A549 (cell line): ENCODE measurements around the gene VANGL1. TPM values are rescaled to one million over a fixed set of nuclear protein-coding genes. Genes with fewer than 3 reads are reported as not detected.
"Not testable (repeated sequence)": the region's sequence is repeated elsewhere in the genome, so short reads cannot be mapped to it uniquely, and the experiment has no call there.

Source experiments
- ATAC-seq, 2 experiments: fragments of 200-7000 bp in 1 of 2; fragments of >200 bp in 1 of 2; cut with Nextera tagmentation in 1 of 2; cut with Tn5 transposase in 1 of 2; 3 replicates each; pipeline versions ENCODE4 v1.8.0 to v1.9.1; 2018 to 2020; ENCODE audit warnings: mild to moderate bottlenecking in 1 of 2, moderate library complexity in 1 of 2
- CTCF ChIA-PET: fragments of 300-600 bp; sonication (Branson Sonifier 250); formaldehyde crosslinking; extraction: SDS; loops from one replicate; lab custom pipeline; 2021; ENCODE audit warnings: antibody characterized with exemption, inconsistent platforms; lab: Yijun Ruan, JAX
- POLR2A ChIA-PET: fragments of 350-600 bp; formaldehyde crosslinking; extraction: SDS; loops from one replicate; lab custom pipeline; 2021; ENCODE audit warnings: antibody characterized with exemption, inconsistent platforms; lab: Yijun Ruan, JAX
- DNase-seq, 2 experiments: peaks; one replicate each; pipeline versions ENCODE4 v3.0.0 to v3.0.0-alpha.2; 2011 to 2016; ENCODE audit warnings: low read depth in 1 of 2, low spot score in 1 of 2
- FAIRE-seq: peaks from 2 replicates; lab custom pipeline; 2011; peaks lifted over from hg19 to GRCh38; lab: Jason Lieb, UNC
- H3K27ac ChIP-seq, 2 experiments: fragments of >200 bp; sonication (Bioruptor Twin); formaldehyde crosslinking; 3 replicates each; pipeline ENCODE4 v1.5.1; 2016 to 2017
- H3K4me1 ChIP-seq: fragments of >200 bp; sonication (Bioruptor Twin); formaldehyde crosslinking; 3 replicates; pipeline ENCODE4 v1.6.1; 2016
- H3K4me2 ChIP-seq: fragments of >200 bp; sonication (Bioruptor Twin); formaldehyde crosslinking; 3 replicates; pipeline ENCODE4 v1.6.1; 2016
- H3K4me3 ChIP-seq: fragments of >200 bp; sonication (Bioruptor Twin); formaldehyde crosslinking; 3 replicates; pipeline ENCODE4 v1.5.1; 2016
- H3K9me3 ChIP-seq: fragments of >200 bp; sonication (Bioruptor Twin); formaldehyde crosslinking; 3 replicates; pipeline ENCODE4 v1.6.1; 2016
- BHLHE40 ChIP-seq: IDR thresholded peaks from 2 replicates; pipeline ENCODE4 v1.6.1; 2012; ENCODE audit warnings: low read depth, low read length, inconsistent platforms
- CBX2 ChIP-seq: fragments of 200-600 bp; sonication (generic); IDR thresholded peaks from 2 replicates; pipeline ENCODE4 v1.6.1; 2016; ENCODE audit warnings: low read depth, mild to moderate bottlenecking, borderline replicate concordance
- EHMT2 ChIP-seq: fragments of 200-600 bp; sonication (generic); IDR thresholded peaks from 2 replicates; pipeline ENCODE4 v1.6.1; 2016; ENCODE audit warnings: antibody characterized with exemption, low read depth, mild to moderate bottlenecking, moderate library complexity
- EP300 ChIP-seq, 2 experiments: fragments of >200 bp; sonication (Bioruptor Twin); formaldehyde crosslinking; IDR thresholded peaks; 2 replicates in 1 of 2; 3 replicates in 1 of 2; pipeline ENCODE4 v1.6.1; 2016 to 2017
- HDAC2 ChIP-seq: fragments of 200-600 bp; sonication (generic); IDR thresholded peaks from 2 replicates; pipeline ENCODE4 v1.6.1; 2016
- HOXA7 ChIP-seq: fragments of 250-450 bp; sonication (Bioruptor Pico); IDR thresholded peaks from 2 replicates; pipeline ENCODE4 v1.5.0; 2020; ENCODE audit warnings: mild to moderate bottlenecking, moderate library complexity
- JUN ChIP-seq, 2 experiments: fragments of >200 bp; sonication (Bioruptor Twin); formaldehyde crosslinking; IDR thresholded peaks; 2 replicates in 1 of 2; 3 replicates in 1 of 2; pipeline ENCODE4 v1.6.1; 2016 to 2017
- MAX ChIP-seq: IDR thresholded peaks from 2 replicates; pipeline ENCODE4 v1.6.1; 2012
- MYC ChIP-seq: IDR thresholded peaks from 2 replicates; pipeline ENCODE4 v1.6.1; 2012; ENCODE audit warnings: mild to moderate bottlenecking, inconsistent platforms, low read length, improper control_type of control experiment, borderline replicate concordance
- NFE2L2 ChIP-seq: fragments of 150-350 bp; conservative IDR thresholded peaks from 2 replicates; pipeline ENCODE4 v1.6.1; 2014; ENCODE audit warnings: low read length
- PHF8 ChIP-seq: fragments of 200-600 bp; sonication (generic); IDR thresholded peaks from 2 replicates; pipeline ENCODE4 v1.6.1; 2016; ENCODE audit warnings: low read depth, mild to moderate bottlenecking, antibody characterized with exemption, moderate library complexity, borderline replicate concordance
- RAD21 ChIP-seq, 2 experiments: fragments of >200 bp in 1 of 2; sonication (Bioruptor Twin) in 1 of 2; formaldehyde crosslinking in 1 of 2; IDR thresholded peaks in 1 of 2; conservative IDR thresholded peaks in 1 of 2; 2 replicates in 1 of 2; 3 replicates in 1 of 2; pipeline ENCODE4 v1.6.1; 2012 to 2018; ENCODE audit warnings: inconsistent platforms in 1 of 2
- SMC3 ChIP-seq: fragments of >200 bp; sonication (Bioruptor Twin); formaldehyde crosslinking; IDR thresholded peaks from 3 replicates; pipeline ENCODE4 v1.6.1; 2018; ENCODE audit warnings: inconsistent platforms
- SREBF2 ChIP-seq: fragments of 450-650 bp; IDR thresholded peaks from 2 replicates; pipeline ENCODE4 v1.6.1; 2014; ENCODE audit warnings: mild to moderate bottlenecking, moderate library complexity
- ZFP36 ChIP-seq: fragments of 450-650 bp; IDR thresholded peaks from 2 replicates; pipeline ENCODE4 v1.6.1; 2014; ENCODE audit warnings: borderline replicate concordance; ENCODE audit not compliant: partially characterized antibody
- WGBS: methylation state at CpG from one replicate; pipeline ENCODE4 v1.1.6; 2017; ENCODE audit errors: missing lambda C conversion rate; 5-methylcytosine and 5-hydroxymethylcytosine counted together
- polyA plus RNA-seq, 4 experiments: library from polyadenylated mRNA; depleted of rRNA in 3 of 4; stranded (reverse); fragments of >200 nt; fragmentation: RNase III in 1 of 4; extraction: RNeasy Plus Mini Kit Qiagen cat#74134 plus additional on column Dnase treatment in 1 of 4; gene quantifications; 2 replicates in 3 of 4; 3 replicates in 1 of 4; pipeline ENCODE4 v1.2.3, GENCODE V29; 2011 to 2017
- TF ChIP-seq, protein P1 (sequence below): fragments of 200-600 bp; sonication (generic); IDR thresholded peaks from 2 replicates; pipeline ENCODE4 v1.6.1; 2016; ENCODE audit warnings: antibody characterized with exemption, mild to moderate bottlenecking, moderate library complexity
- TF ChIP-seq, protein P2 (sequence below): fragments of 150-350 bp; IDR thresholded peaks from 2 replicates; pipeline ENCODE4 v1.6.1; 2014; ENCODE audit warnings: low read depth, mild to moderate bottlenecking, low read length

VANGL1 gene
- polyA plus RNA-seq, 2 of the 4 experiments (the other 2 are of a cell fraction), result 11.0 to 11.5 TPM

- no peak for TF ChIP-seq HOXA7 (CRISPR knock-in tag)
- no peak for TF ChIP-seq HDAC2
- no peak for TF ChIP-seq MYC
- TF ChIP-seq ZFP36, result no peak
- ChIA-PET CTCF (interaction anchor here (0.6 kb wide), 1 partner anchor 10 kb away, joined by 3 read pairs; no protein-coding TSS in a partner anchor), POLR2A (no interaction called here)
- 50% methylated on average over 4 of the region's 4 CpGs for whole genome bisulfite sequencing
- no peak for DNase-seq
- ATAC-seq, result no peak
- no peaks in the 10 kb centered on the region; the same call in 2 of the 3 replicates for H3K9me3 ChIP-seq
- H3K4me1 ChIP-seq, result no peaks in the 10 kb centered on the region
- no peak overlapping the region for H3K4me2 ChIP-seq
- no peak overlapping the region for H3K4me3 ChIP-seq
- FAIRE-seq, result no peak
- no peak overlapping the region for H3K27ac ChIP-seq
Observed at GRCh38 chr1:115632251-115633026, 9.3 kb upstream of the VANGL1 start.

DNA sequence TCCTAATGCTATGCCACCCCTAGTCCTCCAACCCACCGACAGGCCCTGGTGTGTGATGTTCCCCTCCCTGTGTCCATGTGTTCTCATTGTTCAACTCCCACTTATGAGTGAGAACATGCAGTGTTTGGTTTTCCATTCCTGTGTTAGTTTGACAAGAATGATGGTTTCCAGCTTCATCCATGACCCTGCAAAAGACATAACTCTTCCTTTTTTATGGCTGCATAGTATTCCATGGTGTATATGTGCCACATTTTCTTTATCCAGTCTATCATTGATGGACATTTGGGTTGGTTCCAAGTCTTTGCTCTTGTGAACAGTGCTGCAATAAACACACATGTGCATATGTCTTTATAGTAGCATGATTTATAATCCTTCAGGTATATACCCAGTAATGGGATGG is 8.2 kb upstream of the VANGL1 start:
- POLR2A ChIA-PET, H3K4me2 ChIP-seq, H3K4me1 ChIP-seq, H3K27ac ChIP-seq, ATAC-seq, CTCF ChIA-PET, FAIRE-seq, H3K9me3 ChIP-seq, DNase-seq, H3K4me3 ChIP-seq: not testable (repeated sequence)
- WGBS, result 6% methylated on average over 1 of the region's 1 CpG

- H3K4me1 ChIP-seq, CTCF ChIA-PET, POLR2A ChIA-PET, H3K4me3 ChIP-seq, ATAC-seq, DNase-seq, H3K9me3 ChIP-seq, H3K4me2 ChIP-seq, H3K27ac ChIP-seq, FAIRE-seq: not testable (repeated sequence)
- WGBS, result 50% methylated on average over 1 of the region's 1 CpG
Observed at GRCh38 chr1:115637247-115637646, 4.5 kb upstream of the VANGL1 start.

DNA sequence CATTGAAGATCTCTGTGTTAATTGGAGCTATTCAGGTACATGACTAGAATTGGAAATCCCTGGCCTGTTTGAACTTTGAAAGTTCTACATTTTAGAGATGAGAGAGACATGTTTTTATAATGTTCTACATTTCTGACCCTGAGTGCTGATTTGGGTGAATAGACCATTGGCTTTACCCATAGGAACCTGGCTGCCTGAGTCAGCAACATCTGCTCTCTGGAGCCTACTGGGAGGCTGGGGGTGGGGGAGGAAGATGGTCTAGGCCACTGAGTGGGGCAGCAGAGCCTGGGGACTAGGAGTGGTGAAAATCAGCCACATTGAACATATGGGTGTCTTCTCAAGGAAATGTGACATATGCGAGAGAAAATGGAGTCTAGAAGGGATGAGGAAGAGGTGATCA is 1.4 kb upstream of the VANGL1 start:
- no peak overlapping the region for H3K4me3 ChIP-seq
- 94% methylated on average over 1 of the region's 1 CpG for WGBS
- DNase-seq, result no peak
- TF ChIP-seq NFE2L2 (no peak), SREBF2 (no peak), EP300 (IDR thresholded peaks at IDR 0.05) (no peak), CBX2 (no peak), EHMT2 (no peak), HDAC2 (no peak)
- TF ChIP-seq, all 56 proteins: peak for 0
- ChIA-PET POLR2A (no interaction called here), CTCF (interaction anchor here (1.6 kb wide), 1 partner anchor 32 kb away, joined by 6 read pairs; no protein-coding TSS in a partner anchor)
- Histone ChIP-seq H3K9me3 (peaks cover 3% of the 10 kb centered on the region; the same call in 2 of the 3 replicates), H3K4me1 (peaks cover 11% of the 10 kb centered on the region; the same call in 2 of the 3 replicates), H3K4me2 (no peak overlapping the region), H3K27ac (no peak overlapping the region)
- ATAC-seq, result no peak
- no peak for FAIRE-seq

- H3K4me1 ChIP-seq, result peaks cover 19% of the 10 kb centered on the region
- CTCF ChIA-PET, result interaction anchor here (0.6 to 2.6 kb wide), 7 partner anchors 9 to 286 kb away, joined by 3 to 10 read pairs (median 3); no protein-coding TSS in a partner anchor
- peak overlapping the region; percentile 96 for H3K4me3 ChIP-seq
- H3K9me3 ChIP-seq, result peaks cover 3% of the 10 kb centered on the region; the same call in 2 of the 3 replicates
- POLR2A ChIA-PET, result no interaction called here
- peak; percentile 32 to 48 for DNase-seq
- FAIRE-seq, result no peak
- 0% methylated on average over 2 of the region's 78 CpGs for WGBS
- H3K4me2 ChIP-seq, result peak overlapping the region; percentile 96
- H3K27ac ChIP-seq, result peak overlapping the region; percentile 90 to 96
- peak; percentile 75 to 82 for ATAC-seq
- 0 out of 5 replicates have a peak, but pooled peaks of 1 of the 2 experiments have one; percentile 21 for TF ChIP-seq JUN (IDR thresholded peaks at IDR 0.05)
- TF ChIP-seq SMC3, result 0 out of 3 replicates have a peak, but pooled peaks have one; percentile 16
- TF ChIP-seq, protein P1, sequence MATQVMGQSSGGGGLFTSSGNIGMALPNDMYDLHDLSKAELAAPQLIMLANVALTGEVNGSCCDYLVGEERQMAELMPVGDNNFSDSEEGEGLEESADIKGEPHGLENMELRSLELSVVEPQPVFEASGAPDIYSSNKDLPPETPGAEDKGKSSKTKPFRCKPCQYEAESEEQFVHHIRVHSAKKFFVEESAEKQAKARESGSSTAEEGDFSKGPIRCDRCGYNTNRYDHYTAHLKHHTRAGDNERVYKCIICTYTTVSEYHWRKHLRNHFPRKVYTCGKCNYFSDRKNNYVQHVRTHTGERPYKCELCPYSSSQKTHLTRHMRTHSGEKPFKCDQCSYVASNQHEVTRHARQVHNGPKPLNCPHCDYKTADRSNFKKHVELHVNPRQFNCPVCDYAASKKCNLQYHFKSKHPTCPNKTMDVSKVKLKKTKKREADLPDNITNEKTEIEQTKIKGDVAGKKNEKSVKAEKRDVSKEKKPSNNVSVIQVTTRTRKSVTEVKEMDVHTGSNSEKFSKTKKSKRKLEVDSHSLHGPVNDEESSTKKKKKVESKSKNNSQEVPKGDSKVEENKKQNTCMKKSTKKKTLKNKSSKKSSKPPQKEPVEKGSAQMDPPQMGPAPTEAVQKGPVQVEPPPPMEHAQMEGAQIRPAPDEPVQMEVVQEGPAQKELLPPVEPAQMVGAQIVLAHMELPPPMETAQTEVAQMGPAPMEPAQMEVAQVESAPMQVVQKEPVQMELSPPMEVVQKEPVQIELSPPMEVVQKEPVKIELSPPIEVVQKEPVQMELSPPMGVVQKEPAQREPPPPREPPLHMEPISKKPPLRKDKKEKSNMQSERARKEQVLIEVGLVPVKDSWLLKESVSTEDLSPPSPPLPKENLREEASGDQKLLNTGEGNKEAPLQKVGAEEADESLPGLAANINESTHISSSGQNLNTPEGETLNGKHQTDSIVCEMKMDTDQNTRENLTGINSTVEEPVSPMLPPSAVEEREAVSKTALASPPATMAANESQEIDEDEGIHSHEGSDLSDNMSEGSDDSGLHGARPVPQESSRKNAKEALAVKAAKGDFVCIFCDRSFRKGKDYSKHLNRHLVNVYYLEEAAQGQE, result peak; percentile 6; the same call in 1 of the 2 replicates
- peak; percentile 17; the same call in 1 of the 2 replicates for TF ChIP-seq MAX
- peak; percentile 51; the same call in 1 of the 2 replicates for TF ChIP-seq PHF8
- peak in 1 of 2 experiments; percentile 24; a peak in 1 of 5 replicates for TF ChIP-seq RAD21 (conservative IDR thresholded peaks at IDR 0.05 in 1 of 2, IDR thresholded peaks at IDR 0.05 in 1 of 2)
- TF ChIP-seq, protein P2, sequence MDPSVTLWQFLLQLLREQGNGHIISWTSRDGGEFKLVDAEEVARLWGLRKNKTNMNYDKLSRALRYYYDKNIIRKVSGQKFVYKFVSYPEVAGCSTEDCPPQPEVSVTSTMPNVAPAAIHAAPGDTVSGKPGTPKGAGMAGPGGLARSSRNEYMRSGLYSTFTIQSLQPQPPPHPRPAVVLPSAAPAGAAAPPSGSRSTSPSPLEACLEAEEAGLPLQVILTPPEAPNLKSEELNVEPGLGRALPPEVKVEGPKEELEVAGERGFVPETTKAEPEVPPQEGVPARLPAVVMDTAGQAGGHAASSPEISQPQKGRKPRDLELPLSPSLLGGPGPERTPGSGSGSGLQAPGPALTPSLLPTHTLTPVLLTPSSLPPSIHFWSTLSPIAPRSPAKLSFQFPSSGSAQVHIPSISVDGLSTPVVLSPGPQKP, result no peak
- no peak for TF ChIP-seq BHLHE40
Observed at GRCh38 chr1:115642168-115643072, 650 bp downstream of the VANGL1 start.
